GM18907 (cell line): Measurements from ENCODE around the gene IL1A.
"Not testable (repeated sequence)": the region's sequence is repeated elsewhere in the genome, so short reads cannot be mapped to it uniquely, and the experiment has no call there.

Experiments
- ATAC-seq: cut with Tn5 transposase; IDR thresholded peaks from one replicate; pipeline ENCODE4 v1.9.1; 2021; ENCODE audit warnings: mild to moderate bottlenecking, moderate library complexity; ENCODE audit not compliant: unreplicated experiment

The IL1A gene, protein sequence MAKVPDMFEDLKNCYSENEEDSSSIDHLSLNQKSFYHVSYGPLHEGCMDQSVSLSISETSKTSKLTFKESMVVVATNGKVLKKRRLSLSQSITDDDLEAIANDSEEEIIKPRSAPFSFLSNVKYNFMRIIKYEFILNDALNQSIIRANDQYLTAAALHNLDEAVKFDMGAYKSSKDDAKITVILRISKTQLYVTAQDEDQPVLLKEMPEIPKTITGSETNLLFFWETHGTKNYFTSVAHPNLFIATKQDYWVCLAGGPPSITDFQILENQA

DNA sequence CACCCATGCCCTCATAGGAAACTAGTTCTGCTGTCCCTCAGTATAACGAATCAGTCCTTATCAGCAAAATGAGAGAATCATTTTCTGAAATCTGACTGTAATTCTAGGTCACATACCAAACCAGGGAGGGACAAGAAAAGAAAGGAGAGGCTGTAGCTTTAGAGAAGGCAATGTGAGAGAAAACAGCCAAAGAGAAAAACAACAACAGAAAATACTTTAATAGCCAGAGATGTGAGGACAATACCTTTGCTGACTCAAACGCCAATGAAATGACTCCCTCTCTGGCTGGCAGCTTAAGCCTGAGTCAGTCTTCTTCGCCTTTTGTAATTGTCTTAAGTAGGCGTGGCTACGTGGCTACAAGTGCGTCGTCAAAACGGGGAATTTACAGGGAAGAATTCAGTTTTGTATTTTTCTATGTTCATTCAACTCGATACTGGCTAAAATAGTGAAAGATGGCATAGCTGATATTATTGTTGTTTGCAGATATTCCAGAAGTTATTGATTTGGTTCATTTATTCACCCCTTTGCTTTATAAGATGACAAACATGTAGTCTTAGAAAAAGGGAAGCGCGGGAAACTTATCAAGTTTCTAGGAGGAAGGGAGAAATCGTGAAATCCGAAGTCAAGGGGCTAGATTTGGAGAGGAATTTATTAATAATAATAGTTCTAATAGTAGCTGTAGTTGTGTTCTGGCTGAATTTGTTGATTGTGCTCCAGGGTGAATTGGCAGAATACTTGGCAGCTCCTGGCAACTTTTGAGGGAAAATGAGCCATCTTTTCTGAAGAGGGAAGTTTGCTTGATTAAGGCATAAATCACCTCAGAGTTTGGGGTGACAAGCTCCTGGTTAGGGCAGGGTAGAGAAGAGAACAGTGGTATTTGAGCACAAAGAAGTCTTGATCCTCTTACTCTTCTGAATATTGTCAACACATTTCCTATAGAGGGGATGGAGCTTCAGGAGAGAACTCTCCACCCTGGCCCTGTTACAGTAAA, at the start of gene IL1A:
Gene IL1A (minus strand): TSS at position 295 of the 991 bp plus-strand sequence. CDS start 723 bp downstream, outside the sequence.
- ATAC-seq: no peak

DNA sequence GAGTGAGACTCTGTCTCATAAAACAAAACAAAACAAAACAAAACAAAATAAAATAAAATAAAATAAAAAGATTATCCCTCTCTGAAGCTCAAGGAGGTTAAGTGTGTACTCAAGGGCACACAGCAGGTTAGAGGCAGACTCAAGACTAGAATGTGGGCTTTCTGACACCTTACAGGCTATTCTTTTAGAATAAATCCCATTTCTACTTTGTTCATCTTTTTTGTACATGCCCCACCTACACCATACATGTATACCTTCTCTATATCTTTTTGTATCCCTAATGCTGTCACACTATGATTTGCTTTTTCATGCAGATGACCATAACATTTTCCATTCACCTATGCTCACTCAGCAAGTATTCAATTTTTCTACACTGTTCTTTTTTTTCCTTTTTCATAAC, 49.7 kb upstream of the IL1A start:
- ATAC-seq: no peak

GRCh38 chr2:112833639-112833931, 49.3 kb upstream of the IL1A start:
- ATAC-seq: not testable (repeated sequence)

DNA sequence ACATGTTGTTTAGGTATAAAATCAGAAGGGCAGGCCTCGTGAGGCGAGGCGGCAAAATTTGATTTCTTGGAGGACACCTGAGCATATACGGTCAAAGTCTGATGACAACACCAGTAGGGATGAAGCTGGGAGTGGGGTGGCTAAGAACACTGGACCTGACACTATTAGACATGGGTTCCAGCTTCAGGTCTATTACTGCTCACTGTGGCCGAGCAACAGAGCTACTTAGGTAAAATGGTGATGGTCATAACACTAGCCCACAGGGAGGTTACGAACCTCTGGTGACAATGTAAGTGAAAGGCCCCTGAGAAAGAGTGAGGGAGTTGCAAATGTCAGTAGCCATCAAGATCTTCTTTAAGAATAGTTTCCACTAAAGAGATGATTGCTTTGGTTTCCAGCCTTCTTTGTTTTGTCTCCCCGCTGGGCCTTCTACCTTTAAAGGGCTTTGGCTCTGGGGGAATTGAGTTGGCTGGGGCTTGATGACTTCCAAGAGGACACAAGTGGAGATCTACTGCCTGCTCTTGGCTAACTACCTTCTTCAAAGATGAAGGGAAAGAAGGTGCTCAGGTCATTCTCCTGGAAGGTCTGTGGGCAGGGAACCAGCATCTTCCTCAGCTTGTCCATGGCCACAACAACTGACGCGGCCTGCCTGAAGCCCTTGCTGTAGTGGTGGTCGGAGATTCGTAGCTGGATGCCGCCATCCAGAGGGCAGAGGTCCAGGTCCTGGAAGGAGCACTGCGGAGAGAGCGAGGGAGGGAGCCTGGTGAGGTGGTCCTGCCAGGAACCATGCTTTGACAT, 48.7 kb upstream of the IL1A start:
- no peak for ATAC-seq

DNA sequence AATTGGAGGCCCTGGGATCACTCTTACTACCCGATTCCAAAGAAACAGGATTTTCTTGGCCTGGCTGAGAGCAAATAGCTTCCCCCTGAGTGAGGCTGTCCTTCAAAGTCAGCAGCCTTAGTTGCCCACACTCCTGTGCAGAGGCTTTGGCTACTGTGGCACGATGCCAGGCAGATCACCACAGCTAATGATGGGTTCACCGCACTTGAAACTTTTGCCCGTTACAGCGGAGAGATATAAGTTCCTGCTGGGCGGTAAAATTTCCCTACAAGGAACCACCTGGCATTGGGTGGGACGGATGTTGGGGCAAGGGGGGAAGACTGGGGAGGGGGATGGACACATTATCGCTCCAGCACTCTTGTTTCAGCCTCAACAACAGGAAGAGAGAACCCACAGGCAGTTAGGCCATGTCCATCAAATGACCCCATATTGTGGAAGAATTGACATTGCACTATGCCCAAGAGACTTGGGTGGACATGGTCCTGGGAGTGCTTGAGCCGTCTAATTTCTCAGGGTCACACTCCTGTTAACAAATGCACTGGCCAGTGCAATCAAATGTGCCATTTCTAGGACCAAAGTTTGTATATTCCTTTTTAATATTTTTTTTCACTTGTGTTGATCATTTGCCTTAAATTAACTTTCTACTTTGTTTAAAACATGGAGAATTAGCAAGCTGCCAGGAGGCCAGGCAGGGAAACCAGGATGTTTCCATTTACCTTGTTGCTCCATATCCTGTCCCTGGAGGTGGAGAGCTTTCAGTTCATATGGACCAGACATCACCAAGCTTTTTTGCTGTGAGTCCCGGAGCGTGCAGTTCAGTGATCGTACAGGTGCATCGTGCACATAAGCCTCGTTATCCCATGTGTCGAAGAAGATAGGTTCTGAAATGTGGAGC, 47.9 kb upstream of the IL1A start:
- ATAC-seq: no peak

- ATAC-seq: no peak
Observed at GRCh38 chr2:112831513-112831845, 47.2 kb upstream of the IL1A start.

- ATAC-seq: no peak
Observed at GRCh38 chr2:112830682-112831512, 46.6 kb upstream of the IL1A start.

DNA sequence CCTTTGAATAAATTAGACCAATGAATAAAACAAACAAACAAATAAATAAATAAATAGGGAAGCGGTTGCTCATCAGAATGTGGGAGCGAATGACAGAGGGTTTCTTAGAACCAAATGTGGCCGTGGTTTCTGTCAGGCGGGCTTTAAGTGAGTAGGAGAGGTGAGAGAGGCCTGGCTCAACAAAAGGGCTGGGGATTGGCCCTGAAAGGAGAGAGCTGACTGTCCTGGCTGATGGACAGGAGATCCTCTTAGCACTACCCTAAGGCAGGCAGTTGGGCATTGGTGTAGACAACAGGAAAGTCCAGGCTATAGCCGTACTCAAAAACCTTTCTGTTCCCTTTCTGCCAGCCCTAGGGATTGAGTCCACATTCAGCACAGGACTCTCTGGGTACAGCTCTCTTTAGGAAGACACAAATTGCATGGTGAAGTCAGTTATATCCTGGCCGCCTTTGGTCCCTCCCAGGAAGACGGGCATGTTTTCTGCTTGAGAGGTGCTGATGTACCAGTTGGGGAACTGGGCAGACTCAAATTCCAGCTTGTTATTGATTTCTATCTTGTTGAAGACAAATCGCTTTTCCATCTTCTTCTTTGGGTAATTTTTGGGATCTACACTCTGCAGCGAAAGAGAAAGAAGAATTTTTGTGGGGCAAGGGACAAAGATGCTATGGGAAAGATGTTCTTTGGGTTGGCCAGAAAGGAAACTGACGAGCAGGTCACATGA, 45.8 kb upstream of the IL1A start:
- ATAC-seq: no peak

DNA sequence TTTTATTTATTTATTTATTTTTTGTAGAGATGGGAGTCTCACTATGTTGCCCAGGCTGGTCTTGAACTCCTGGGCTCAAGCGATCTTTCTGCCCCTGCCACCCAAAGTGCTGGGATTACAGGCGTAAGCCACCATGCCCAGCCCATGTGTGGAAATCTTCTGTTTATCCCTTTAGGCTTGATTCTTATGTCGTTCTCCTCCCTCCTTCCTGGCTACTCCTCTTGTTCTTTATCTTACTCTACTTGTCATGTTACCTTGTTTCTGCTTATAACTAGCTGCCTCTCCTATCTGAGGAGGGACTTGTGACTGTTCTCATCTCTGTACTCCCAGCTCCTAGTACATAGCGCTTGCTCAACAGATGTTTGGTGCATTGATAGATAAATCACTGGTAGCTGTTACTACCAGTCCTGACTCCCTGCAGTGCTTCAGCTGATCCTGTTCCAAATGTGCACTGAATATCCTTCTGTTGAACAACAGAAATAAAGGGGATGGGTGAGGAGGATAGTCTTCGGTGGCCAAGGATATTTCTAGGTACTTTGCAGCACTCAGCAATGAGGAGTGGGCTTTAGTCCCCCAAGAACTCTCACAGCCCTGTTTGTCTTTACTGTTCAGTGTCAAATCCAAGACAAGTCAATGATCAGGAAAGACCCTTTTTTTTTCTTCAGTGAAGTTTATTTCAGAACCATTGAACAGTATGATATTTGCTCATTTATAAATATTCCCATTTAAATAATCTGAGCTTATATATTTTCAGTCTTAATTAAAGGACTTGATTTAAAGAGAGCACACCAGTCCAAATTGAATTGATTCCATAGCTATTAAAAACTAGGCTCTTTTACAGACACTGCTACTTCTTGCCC, 45.0 kb upstream of the IL1A start:
- ATAC-seq: no peak

DNA sequence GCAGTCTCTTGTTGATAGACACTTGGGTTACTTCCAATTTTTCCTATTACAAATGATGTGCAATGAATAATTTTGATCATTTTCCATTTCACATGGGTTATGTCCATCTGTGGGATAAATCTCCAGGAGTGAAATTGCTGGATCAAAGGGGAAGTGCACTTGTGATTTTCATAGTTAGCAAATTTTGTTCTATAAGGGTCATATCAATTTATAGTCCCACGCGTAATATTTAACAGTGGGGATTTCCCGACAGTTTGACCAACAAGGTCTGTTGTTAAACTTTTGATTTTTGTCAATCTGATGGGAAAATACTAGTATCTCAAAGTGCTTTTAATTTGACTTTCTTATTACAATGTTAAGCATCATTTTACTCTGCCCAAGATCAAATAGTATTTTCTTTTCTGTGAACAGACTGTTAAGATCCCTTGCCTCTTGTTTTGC, 44.0 kb upstream of the IL1A start:
- ATAC-seq: no peak

DNA sequence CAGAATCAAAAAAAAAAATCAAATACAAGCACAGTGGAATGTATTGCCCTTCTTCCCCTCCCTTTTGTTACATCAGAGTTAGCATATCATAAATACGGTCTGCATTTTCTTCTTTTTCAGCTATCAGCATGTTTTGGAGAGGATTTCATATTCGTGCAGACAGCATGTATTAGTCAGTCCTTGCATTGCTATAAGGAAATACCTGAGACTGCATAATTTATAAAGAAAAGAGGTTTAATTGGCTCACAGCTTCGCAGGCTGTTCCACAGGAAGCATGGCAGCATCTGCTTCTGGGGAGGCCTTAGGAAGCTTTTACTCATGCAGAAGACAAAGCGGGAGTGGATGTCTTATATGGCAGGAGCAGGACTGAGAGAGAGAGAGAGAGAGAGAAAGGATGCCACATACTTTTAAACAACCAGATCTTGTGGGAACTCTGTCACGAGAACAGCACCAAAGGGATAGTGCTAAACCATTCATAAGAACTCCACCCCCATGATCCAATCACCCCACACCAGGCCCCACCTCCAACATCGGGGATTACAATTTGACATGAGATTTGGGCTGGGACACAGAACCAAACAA, 43.4 kb upstream of the IL1A start:
- no peak for ATAC-seq

GRCh38 chr2:112827009-112827408, 42.7 kb upstream of the IL1A start:
- ATAC-seq: no peak

- no peak for ATAC-seq
Observed at GRCh38 chr2:112825706-112826105, 41.4 kb upstream of the IL1A start.

DNA sequence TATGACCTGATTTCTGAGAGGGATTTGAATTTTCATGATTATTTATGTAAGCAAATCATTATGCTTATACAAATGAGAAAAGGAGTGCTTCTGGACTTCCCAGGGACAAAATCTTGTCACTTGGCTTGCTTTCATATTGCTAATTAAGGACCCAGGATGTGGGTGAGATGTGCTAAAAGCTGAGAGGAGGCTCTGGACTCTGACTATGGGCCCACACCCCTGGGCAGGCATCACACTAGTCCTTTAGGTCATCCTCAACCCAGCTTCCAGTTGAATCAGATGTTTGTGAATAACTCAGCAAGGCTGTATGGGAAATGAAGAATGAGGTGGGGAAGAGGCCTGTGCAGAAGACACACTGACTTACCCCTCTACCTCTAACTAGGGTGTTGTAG, 40.4 kb upstream of the IL1A start:
- no peak for ATAC-seq

GRCh38 chr2:112821682-112822081, 37.4 kb upstream of the IL1A start:
- no peak for ATAC-seq

GRCh38 chr2:112821142-112821541, 36.8 kb upstream of the IL1A start:
- ATAC-seq: peak; percentile 78

DNA sequence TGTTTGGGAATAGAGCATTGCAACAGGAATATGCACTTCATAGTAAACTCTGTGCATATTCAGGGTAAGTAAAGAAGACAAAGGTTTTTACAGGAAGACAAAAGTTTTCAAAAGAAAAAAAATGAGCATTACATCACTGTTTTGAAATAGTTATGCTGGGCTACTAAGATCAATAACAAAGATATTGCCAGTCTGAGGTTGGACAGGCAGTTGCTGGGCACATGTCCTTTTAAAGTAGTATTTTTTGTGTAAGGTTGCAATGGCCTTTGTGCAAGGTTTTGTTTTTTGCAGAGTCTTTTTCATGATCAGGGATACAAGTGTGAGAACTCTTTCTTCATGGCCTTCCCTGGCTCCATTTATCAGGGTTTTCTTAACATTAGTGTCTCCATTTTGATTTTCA, 36.0 kb upstream of the IL1A start:
- ATAC-seq: no peak

- no peak for ATAC-seq
Observed at GRCh38 chr2:112819081-112819480, 34.8 kb upstream of the IL1A start.
